HG03439 (cell line): Measurements from ENCODE around the gene DLG5.

ENCODE experiments used
- ATAC-seq: cut with Tn5 transposase; IDR thresholded peaks from one replicate; pipeline ENCODE4 v1.9.1; 2021; ENCODE audit warnings: mild to moderate bottlenecking, moderate library complexity; ENCODE audit not compliant: unreplicated experiment

The DLG5 gene

DNA sequence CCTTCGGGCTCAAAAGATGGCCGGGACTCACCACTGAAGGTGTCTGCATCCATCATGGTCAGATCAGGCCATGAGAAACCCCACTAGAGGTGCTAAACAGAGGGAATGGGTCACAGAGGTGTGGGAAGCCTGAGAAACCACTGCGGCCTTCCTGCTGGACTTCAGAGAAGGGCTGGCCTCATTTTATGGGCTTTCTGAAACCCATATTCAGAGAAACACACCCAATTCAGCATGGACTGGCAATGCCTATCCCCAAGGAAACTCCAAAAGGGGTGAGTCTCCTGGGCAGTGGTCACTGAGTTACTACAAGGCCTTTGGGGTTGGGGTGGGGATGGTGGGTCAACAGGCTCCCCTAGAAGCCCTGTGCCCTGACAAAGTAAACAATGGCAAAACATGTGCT, 58.0 kb downstream of the DLG5 start:
- ATAC-seq: no peak

DNA sequence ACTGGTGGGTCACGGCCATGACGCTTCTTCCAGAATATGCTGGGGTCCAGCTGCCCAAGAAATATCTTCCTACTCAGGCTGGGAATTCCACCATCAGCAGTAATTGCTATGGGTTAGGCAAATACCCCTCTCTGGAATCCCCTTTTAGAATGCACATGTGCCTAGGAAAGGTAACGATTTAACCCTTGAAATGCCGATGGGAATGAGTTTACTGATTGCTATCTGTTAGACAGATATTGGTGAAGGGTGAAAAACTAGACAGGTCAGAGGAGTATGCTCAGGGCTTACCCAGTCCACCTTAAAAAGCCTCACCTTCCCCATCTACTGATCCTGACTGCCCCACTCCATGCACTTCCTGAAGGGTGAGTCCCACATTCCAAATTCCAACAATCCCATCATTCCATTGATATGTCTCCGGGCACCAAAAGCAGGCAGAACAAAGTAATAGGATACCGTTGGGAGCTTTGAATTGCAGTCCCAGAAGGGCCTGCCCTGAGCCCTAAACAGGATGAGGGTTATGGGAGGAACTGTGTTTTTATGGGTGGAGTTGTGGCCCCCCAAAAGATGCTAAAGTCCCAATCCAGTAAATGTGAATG, 59.3 kb downstream of the DLG5 start:
- no peak for ATAC-seq

GRCh38 chr10:77866598-77866997, 60.0 kb downstream of the DLG5 start:
- ATAC-seq: no peak

GRCh38 chr10:77865580-77866324, 60.8 kb downstream of the DLG5 start:
- no peak for ATAC-seq

DNA sequence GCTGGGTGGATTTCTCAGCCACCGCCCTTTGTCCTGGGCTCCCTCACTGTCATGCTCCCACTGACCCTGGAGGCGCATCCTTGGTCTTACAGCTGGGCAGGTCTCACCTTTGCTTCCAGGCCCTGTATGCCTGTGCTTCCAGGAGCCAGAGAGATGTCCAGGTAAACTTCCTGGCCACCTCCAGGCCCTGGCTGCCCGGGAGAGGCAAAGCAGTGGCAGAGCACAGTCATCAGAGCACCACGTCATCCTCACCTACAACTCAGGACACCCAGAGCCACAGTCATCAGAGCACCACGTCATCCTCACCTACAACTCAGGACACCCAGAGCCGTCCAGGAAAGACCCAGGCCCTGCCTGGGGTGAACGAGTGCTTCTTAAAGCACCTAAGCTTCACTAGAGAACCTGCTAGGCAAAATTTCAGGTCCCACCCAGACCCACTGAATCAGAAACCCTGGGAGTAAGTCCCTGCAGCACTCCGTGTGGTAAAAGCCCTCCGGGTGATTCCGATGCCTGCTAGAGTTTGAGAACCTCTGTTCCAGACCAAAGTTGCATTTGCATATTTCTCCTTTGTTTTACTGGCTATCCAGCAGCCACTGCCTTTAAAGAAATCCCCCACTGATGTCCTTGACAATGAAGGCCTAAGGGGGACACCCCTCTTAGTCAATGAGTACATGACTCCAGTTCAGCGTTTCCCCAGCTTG, 62.3 kb downstream of the DLG5 start:
- ATAC-seq: no peak

DNA sequence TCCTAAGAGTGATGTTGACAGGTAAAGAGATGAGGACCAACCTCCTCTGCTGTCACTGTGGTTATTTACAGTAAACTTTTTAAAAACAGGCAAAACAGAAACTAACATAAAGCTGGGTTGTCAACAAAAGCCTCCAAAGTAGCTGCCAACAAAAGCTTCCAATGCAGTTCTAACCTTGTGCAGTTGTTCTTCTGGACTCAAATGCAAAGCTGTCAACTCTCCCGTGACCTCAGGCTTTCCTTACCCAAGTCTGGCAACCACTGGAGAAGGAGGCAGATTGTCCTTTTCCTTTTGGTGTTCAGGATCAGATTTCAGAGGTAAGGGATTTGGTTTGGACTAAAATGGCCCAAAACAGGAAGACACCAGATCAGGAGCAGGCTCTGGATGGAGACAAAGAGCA, 63.1 kb downstream of the DLG5 start:
- ATAC-seq: no peak

DNA sequence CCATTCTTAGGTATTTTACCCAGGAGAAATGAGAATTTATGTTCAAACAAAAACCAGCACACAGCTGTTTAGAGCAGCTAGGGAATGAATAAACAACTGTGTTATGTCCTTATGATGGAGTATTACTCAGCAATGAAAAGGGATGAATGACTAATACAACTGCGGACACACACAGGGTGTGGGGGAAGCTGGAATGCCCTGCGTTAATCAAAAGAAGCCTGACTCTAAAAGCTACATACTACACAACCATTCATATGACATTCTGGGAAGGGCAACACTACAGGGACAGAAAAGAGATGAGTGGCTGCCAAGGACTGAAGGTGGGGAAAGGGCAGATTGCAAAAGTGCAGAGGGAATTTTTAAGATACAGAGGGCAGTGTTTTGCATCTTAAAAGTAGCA, 64.0 kb downstream of the DLG5 start:
- ATAC-seq: no peak

DNA sequence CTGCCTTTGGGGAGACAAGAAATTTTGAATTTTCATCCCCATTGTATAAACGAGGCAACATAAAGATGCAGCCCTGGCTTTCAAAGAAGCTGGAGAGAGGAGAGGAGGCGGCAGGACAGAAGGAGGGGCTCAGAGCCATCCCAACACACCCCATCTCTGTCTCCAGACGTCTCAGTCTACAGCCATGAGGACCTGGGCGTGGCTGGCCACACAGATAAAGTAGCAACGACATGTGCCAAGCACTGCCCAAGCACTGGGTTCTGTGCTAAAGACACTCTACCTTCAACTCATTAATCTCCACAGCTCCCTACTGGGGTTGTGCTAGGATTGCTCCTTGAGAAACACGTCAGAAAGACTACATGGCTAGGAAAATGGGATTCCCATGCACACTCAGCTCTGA, 65.2 kb downstream of the DLG5 start:
- no peak for ATAC-seq

GRCh38 chr10:77859865-77860282, 66.7 kb downstream of the DLG5 start:
- no peak for ATAC-seq

- no peak for ATAC-seq
Measured at GRCh38 chr10:77859200-77859864, 67.2 kb downstream of the DLG5 start.

DNA sequence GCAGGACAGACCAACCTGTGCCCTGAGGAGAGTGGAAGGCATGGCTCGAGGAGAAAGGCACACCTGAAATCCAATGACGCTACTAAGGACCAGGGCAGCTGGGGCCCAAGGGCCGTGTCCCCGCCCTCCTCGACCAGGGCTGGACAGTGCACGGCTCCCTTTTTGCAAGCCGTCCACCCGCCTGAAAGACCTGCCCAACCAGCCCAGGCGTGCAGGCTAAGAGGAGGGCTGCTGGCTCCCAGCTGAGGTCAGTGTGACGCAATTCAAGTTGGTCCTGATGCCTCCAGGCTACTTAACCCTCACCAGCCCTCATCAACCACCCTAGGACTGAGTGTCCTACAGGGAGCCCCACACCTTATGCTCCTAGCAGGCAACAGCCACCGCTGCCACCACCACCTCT, 69.3 kb downstream of the DLG5 start:
- no peak for ATAC-seq

DNA sequence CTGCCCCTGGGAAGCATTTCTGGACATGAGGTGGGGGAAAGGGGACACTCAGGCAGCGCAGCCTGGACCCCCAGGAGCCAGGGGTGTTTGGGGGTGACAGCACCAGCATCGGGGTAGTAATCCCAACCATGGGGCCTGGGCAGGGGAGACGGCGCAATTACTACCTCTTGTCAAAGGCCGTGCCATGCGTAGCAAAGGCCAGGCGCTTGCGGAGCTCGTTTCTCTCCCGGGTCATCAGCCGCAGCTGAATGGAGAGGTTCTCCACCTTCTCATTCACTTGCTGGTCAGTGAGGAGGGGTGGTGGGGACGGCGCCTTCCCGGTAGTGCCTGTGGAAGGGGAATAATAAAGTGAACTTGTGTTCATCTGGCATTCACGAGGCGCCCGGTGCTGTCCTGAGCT, 70.0 kb downstream of the DLG5 start:
- ATAC-seq: no peak

GRCh38 chr10:77855404-77856155, 71.0 kb downstream of the DLG5 start:
- ATAC-seq: no peak

- ATAC-seq: no peak
Measured at GRCh38 chr10:77854115-77854514, 72.4 kb downstream of the DLG5 start.

GRCh38 chr10:77853256-77853655, 73.3 kb downstream of the DLG5 start:
- ATAC-seq: no peak

- no peak for ATAC-seq
Measured at GRCh38 chr10:77850620-77851231, 75.8 kb downstream of the DLG5 start.

- ATAC-seq: no peak
Measured at GRCh38 chr10:77849039-77849664, 77.4 kb downstream of the DLG5 start.

DNA sequence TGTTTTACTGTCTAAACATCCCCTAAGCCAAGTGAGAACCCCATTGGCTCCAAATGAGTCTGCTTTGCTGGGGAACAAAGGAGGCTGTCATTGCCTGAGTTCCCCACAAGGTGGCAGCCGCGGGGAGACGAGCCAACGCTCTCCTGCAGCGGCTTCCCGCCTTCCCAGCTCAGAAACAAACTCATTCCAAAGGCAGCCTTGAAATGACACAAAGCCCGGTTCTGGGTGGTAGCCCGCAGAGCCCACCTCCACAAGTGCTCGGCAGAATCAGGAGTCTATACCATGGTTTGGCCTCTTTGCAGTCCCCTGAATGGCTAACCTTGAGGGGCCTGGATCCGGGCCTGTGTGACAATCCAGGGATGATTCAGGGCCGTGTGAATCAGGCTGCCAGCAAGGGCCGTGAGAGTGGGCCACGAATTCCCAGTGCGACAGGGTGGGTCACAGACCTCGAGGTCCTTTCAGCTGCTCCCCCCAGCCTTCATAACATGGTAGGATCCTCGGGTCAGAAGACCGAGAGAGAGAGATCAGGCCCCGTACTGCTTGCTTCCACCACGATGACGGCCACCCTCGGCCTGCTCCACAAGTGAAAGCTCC, 79.7 kb downstream of the DLG5 start:
- ATAC-seq: no peak

GRCh38 chr10:77845451-77845850, 81.1 kb downstream of the DLG5 start:
- ATAC-seq: no peak
